ENCODE results near the gene REG4. TPM values are rescaled to one million over a fixed set of nuclear protein-coding genes. Genes with fewer than 3 reads are reported as not detected.

REG4 gene
- total RNA-seq, 1 donor from 2014 or later, result not detected

DNA sequence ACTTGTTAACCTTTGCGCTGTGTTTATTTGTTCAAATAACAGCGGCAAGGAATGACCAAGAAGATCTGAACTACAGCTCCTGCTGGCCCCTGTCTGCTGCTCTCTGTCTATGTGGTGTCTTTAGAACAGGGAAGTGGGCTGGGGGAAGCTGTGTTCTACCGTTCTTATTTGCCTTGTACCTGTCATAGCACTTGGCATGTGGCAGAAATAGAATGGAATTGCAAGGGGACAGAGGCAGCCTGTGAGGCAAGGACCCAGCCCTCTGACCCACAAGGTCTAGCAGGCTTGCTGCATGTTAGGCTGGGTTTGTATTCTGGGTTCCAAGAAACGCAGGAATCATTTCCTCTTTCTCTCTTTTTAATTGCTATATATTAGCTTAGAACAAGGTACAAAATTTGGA lies 63.2 kb downstream of the REG4 start:
- DNase-seq (ENCODE audit: extremely low spot score in 2 of 2), result peak in 1 of 2 donors; percentile 6
- H3K4me1 ChIP-seq, result no peaks in the 10 kb centered on the region
- H3K36me3 ChIP-seq, result no peaks in the 10 kb centered on the region
- TF ChIP-seq, protein P1, sequence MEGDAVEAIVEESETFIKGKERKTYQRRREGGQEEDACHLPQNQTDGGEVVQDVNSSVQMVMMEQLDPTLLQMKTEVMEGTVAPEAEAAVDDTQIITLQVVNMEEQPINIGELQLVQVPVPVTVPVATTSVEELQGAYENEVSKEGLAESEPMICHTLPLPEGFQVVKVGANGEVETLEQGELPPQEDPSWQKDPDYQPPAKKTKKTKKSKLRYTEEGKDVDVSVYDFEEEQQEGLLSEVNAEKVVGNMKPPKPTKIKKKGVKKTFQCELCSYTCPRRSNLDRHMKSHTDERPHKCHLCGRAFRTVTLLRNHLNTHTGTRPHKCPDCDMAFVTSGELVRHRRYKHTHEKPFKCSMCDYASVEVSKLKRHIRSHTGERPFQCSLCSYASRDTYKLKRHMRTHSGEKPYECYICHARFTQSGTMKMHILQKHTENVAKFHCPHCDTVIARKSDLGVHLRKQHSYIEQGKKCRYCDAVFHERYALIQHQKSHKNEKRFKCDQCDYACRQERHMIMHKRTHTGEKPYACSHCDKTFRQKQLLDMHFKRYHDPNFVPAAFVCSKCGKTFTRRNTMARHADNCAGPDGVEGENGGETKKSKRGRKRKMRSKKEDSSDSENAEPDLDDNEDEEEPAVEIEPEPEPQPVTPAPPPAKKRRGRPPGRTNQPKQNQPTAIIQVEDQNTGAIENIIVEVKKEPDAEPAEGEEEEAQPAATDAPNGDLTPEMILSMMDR (IDR thresholded peaks at IDR 0.05), result no peak
- TF ChIP-seq POLR2A (IDR thresholded peaks at IDR 0.05) (no peak), POLR2AphosphoS5 (IDR thresholded peaks at IDR 0.05; ENCODE audit: insufficient read depth in 1 of 2, low read depth in 1 of 2) (no peak)
- intact Hi-C loops (cut with DNase I), result no loop called here
- H3K27ac ChIP-seq, result no peak overlapping the region
- no peaks in the 10 kb centered on the region for H3K9me3 ChIP-seq
- H3K27me3 ChIP-seq, result no peaks in the 10 kb centered on the region
- no peak overlapping the region for H3K4me3 ChIP-seq

- intact Hi-C loops (cut with DNase I), result no loop called here
- no peak overlapping the region for H3K27ac ChIP-seq
- DNase-seq (ENCODE audit: extremely low spot score in 2 of 2), result no peak
- no peaks in the 10 kb centered on the region for H3K4me1 ChIP-seq
- H3K4me3 ChIP-seq, result no peak overlapping the region
- H3K27me3 ChIP-seq, result no peaks in the 10 kb centered on the region
- no peaks in the 10 kb centered on the region for H3K36me3 ChIP-seq
- TF ChIP-seq POLR2A (IDR thresholded peaks at IDR 0.05), result no peak
- TF ChIP-seq POLR2AphosphoS5 (IDR thresholded peaks at IDR 0.05; ENCODE audit: insufficient read depth in 1 of 2, low read depth in 1 of 2), result no peak
- TF ChIP-seq, protein P1 (IDR thresholded peaks at IDR 0.05), result no peak
- no peaks in the 10 kb centered on the region for H3K9me3 ChIP-seq
Measured at GRCh38 chr1:119747451-119747850, 63.8 kb downstream of the REG4 start.

- TF ChIP-seq, protein P1 (IDR thresholded peaks at IDR 0.05), result no peak
- TF ChIP-seq POLR2AphosphoS5 (IDR thresholded peaks at IDR 0.05; ENCODE audit: insufficient read depth in 1 of 2, low read depth in 1 of 2), result no peak
- no peak for TF ChIP-seq POLR2A (IDR thresholded peaks at IDR 0.05)
- H3K9me3 ChIP-seq, result no peaks in the 10 kb centered on the region
- H3K4me1 ChIP-seq, result no peaks in the 10 kb centered on the region
- H3K27me3 ChIP-seq, result no peaks in the 10 kb centered on the region
- no peaks in the 10 kb centered on the region for H3K36me3 ChIP-seq
- DNase-seq (ENCODE audit: extremely low spot score in 2 of 2), result no peak
- intact Hi-C loops (cut with DNase I), result no loop called here
- no peak overlapping the region for H3K27ac ChIP-seq
- H3K4me3 ChIP-seq, result no peak overlapping the region
Measured at GRCh38 chr1:119745034-119745433, 66.2 kb downstream of the REG4 start.

- H3K36me3 ChIP-seq, result no peaks in the 10 kb centered on the region
- intact Hi-C loops (cut with DNase I), result no loop called here
- H3K4me3 ChIP-seq, result no peak overlapping the region
- no peak for DNase-seq (ENCODE audit: extremely low spot score in 2 of 2)
- H3K4me1 ChIP-seq, result no peaks in the 10 kb centered on the region
- no peaks in the 10 kb centered on the region for H3K9me3 ChIP-seq
- H3K27ac ChIP-seq, result no peak overlapping the region
- H3K27me3 ChIP-seq, result no peaks in the 10 kb centered on the region
- TF ChIP-seq POLR2AphosphoS5 (IDR thresholded peaks at IDR 0.05; ENCODE audit: insufficient read depth in 1 of 2, low read depth in 1 of 2) (no peak), POLR2A (IDR thresholded peaks at IDR 0.05) (no peak)
- TF ChIP-seq, protein P1 (IDR thresholded peaks at IDR 0.05), result no peak
Measured at GRCh38 chr1:119744598-119744942, 66.7 kb downstream of the REG4 start.

Other genes starting within 250 kb of the REG4 start
- gene ZNF697, start 163.2 kb downstream of the REG4 start, total RNA-seq, result 3.7 TPM
- 92.6 TPM for gene PHGDH, start 99.5 kb downstream of the REG4 start, total RNA-seq
- gene HMGCS2, start 42.6 kb downstream of the REG4 start, total RNA-seq, result 22.8 TPM
- not detected for gene ADAM30, start 85.1 kb upstream of the REG4 start, total RNA-seq

All from vagina (tissue), 2 donors.